CD4-positive, alpha-beta T cell treated with Interferon gamma for 1 hour (primary cell): ENCODE data around the gene OR8D2.
"Not testable (repeated sequence)": the region's sequence is repeated elsewhere in the genome, so short reads cannot be mapped to it uniquely, and the experiment has no call there.

ENCODE experiments used
- DNase-seq: peaks from one replicate; pipeline ENCODE4 v3.0.0-alpha.2; 2020

Gene OR8D2

GRCh38 chr11:124285610-124286344 lies 34.2 kb downstream of the OR8D2 start:
- DNase-seq: no peak

- no peak for DNase-seq
These were observed 41.7 kb downstream of the OR8D2 start for GRCh38 chr11:124278261-124278660.

GRCh38 chr11:124277804-124278203 lies 42.2 kb downstream of the OR8D2 start:
- no peak for DNase-seq

- no peak for DNase-seq
These were observed 42.8 kb downstream of the OR8D2 start for GRCh38 chr11:124277207-124277606.

GRCh38 chr11:124276081-124276480 lies 43.9 kb downstream of the OR8D2 start:
- DNase-seq: no peak

- no peak for DNase-seq
These were observed 46.0 kb downstream of the OR8D2 start for GRCh38 chr11:124274000-124274399.

GRCh38 chr11:124270886-124271285 lies 49.1 kb downstream of the OR8D2 start:
- DNase-seq: not testable (repeated sequence)
